Activated CD4-positive, alpha-beta T cell treated with anti-CD3 and anti-CD28 coated beads for 24 hours (primary cell): ENCODE measurements around the gene TIGD4.

Experiments
- DNase-seq, 2 donors: peaks; one replicate each; pipeline ENCODE4 v3.0.0-alpha.2; 2020; ENCODE audit warnings: low read depth in 2 of 2

The TIGD4 gene

GRCh38 chr4:152719801-152720556, 59.6 kb downstream of the TIGD4 start:
- DNase-seq: no peak
